IMR-90 (cell line): ENCODE data around the gene KCNMA1. TPM values are rescaled to one million over a fixed set of nuclear protein-coding genes. Genes with fewer than 3 reads are reported as not detected.

Source experiments
- ATAC-seq: fragments of 200-7000 bp; cut with Tn5 transposase; 2 replicates; pipeline ENCODE4 v1.9.1; 2020; ENCODE audit warnings: low read depth, mild to moderate bottlenecking, moderate library complexity
- BruUV-seq: library from RNA; stranded (reverse); fragments of 400-500 nt; replicated peaks from 2 replicates; lab custom pipeline; 2021; lab: Mats Ljungman, UMichigan
- CTCF ChIA-PET: fragments of 300-600 bp; formaldehyde crosslinking; extraction: SDS; loops from one replicate; lab custom pipeline; 2021; ENCODE audit warnings: antibody characterized with exemption; lab: Yijun Ruan, JAX
- POLR2A ChIA-PET: fragments of 300-600 bp; sonication (Branson Sonifier 250); formaldehyde crosslinking; loops from one replicate; lab custom pipeline; 2022; ENCODE audit warnings: antibody characterized with exemption; ENCODE audit not compliant: unreplicated experiment; lab: Charles Lee
- DNase-seq: peaks from one replicate; pipeline ENCODE4 v3.0.0; 2013
- H2AFZ ChIP-seq: replicated peaks from 2 replicates; pipeline ENCODE3; 2013; ENCODE audit warnings: low read length, mild to moderate bottlenecking; ENCODE audit not compliant: poor library complexity
- H2AK5ac ChIP-seq: 2 replicates; pipeline ENCODE4 v1.6.1; 2013; ENCODE audit warnings: low read depth, low read length, inconsistent platforms
- H2AK9ac ChIP-seq: replicated peaks from 2 replicates; pipeline ENCODE3; 2013; ENCODE audit warnings: mild to moderate bottlenecking, low read depth, low read length, moderate library complexity; ENCODE audit not compliant: poor library complexity
- H2BK120ac ChIP-seq: 2 replicates; pipeline ENCODE4 v1.6.1; 2013; ENCODE audit warnings: low read depth, low read length, inconsistent platforms
- H2BK15ac ChIP-seq: 3 replicates; pipeline ENCODE4 v1.6.1; 2013; ENCODE audit warnings: low read depth, low read length, inconsistent platforms
- H2BK20ac ChIP-seq: 2 replicates; pipeline ENCODE4 v1.6.1; 2013; ENCODE audit warnings: low read depth, mild to moderate bottlenecking, inconsistent platforms, low read length, moderate library complexity
- H2BK5ac ChIP-seq: 2 replicates; pipeline ENCODE4 v1.6.1; 2013; ENCODE audit warnings: mild to moderate bottlenecking, low read depth, low read length, inconsistent platforms; ENCODE audit not compliant: poor library complexity, severe bottlenecking
- H3K14ac ChIP-seq: replicated peaks from 2 replicates; pipeline ENCODE4 v1.6.1; 2013; ENCODE audit warnings: low read depth, low read length, inconsistent platforms
- H3K18ac ChIP-seq: 2 replicates; pipeline ENCODE4 v1.6.1; 2013; ENCODE audit warnings: low read depth, low read length, control low read depth
- H3K23ac ChIP-seq: 2 replicates; pipeline ENCODE4 v1.6.1; 2013; ENCODE audit warnings: low read depth, low read length, inconsistent platforms
- H3K27ac ChIP-seq: 2 replicates; pipeline ENCODE4 v1.5.1; 2013; ENCODE audit warnings: mild to moderate bottlenecking, control low read depth, low read length; ENCODE audit not compliant: insufficient read depth
- H3K27me3 ChIP-seq: 2 replicates; pipeline ENCODE4 v1.6.1; 2013; ENCODE audit warnings: low read length; ENCODE audit not compliant: control insufficient read depth, insufficient read depth
- H3K36me3 ChIP-seq: 2 replicates; pipeline ENCODE4 v1.6.1; 2013; ENCODE audit warnings: low read length, mixed read lengths; ENCODE audit not compliant: control insufficient read depth, insufficient read depth
- H3K4ac ChIP-seq: 2 replicates; pipeline ENCODE4 v1.6.1; 2013; ENCODE audit warnings: low read depth, low read length, inconsistent platforms
- H3K4me1 ChIP-seq: 2 replicates; pipeline ENCODE4 v1.6.1; 2013; ENCODE audit warnings: low read length, mixed read lengths; ENCODE audit not compliant: control insufficient read depth, insufficient read depth
- H3K4me2 ChIP-seq: 2 replicates; pipeline ENCODE4 v1.6.1; 2013; ENCODE audit warnings: low read depth, mild to moderate bottlenecking, control low read depth, low read length, moderate library complexity
- H3K4me3 ChIP-seq: 2 replicates; pipeline ENCODE4 v1.5.1; 2013; ENCODE audit warnings: low read depth, mild to moderate bottlenecking, control low read depth, low read length, moderate library complexity; ENCODE audit not compliant: insufficient read depth
- H3K56ac ChIP-seq: 2 replicates; pipeline ENCODE4 v1.6.1; 2013; ENCODE audit warnings: low read length, inconsistent platforms; ENCODE audit not compliant: insufficient read depth; ENCODE audit errors: extremely low read depth
- H3K79me1 ChIP-seq, 2 experiments: 2 replicates each; pipeline ENCODE4 v1.6.1; 2013; ENCODE audit warnings: low read length in 2 of 2, inconsistent platforms in 1 of 2, low read depth in 1 of 2
- H3K9ac ChIP-seq: 2 replicates; pipeline ENCODE4 v1.6.1; 2013; ENCODE audit warnings: low read depth, low read length, control low read depth
- H3K9me1 ChIP-seq: 2 replicates; pipeline ENCODE4 v1.6.1; 2013; ENCODE audit warnings: low read length, inconsistent platforms; ENCODE audit not compliant: insufficient read depth
- H3K9me3 ChIP-seq: 2 replicates; pipeline ENCODE4 v1.6.1; 2013; ENCODE audit warnings: low read length; ENCODE audit not compliant: control insufficient read depth, insufficient read depth
- H4K20me1 ChIP-seq: 2 replicates; pipeline ENCODE4 v1.6.1; 2013; ENCODE audit warnings: low read length, inconsistent platforms; ENCODE audit not compliant: insufficient read depth
- H4K5ac ChIP-seq: 2 replicates; pipeline ENCODE4 v1.6.1; 2013; ENCODE audit warnings: mild to moderate bottlenecking, low read depth, low read length, control low read depth
- H4K8ac ChIP-seq, 2 experiments: 2 replicates each; pipeline ENCODE4 v1.6.1; 2013; ENCODE audit warnings: low read depth in 2 of 2, low read length in 2 of 2, control low read depth in 1 of 2, inconsistent platforms in 1 of 2
- H4K91ac ChIP-seq: 2 replicates; pipeline ENCODE4 v1.6.1; 2013; ENCODE audit warnings: low read depth, low read length, inconsistent platforms; ENCODE audit not compliant: insufficient read depth
- BHLHE40 ChIP-seq: fragments of 150-350 bp; IDR thresholded peaks from 2 replicates; pipeline ENCODE4 v1.6.1; 2016; ENCODE audit warnings: mild to moderate bottlenecking, low read depth, low read length
- CEBPB ChIP-seq: IDR thresholded peaks from 2 replicates; pipeline ENCODE4 v1.6.1; 2012; ENCODE audit warnings: low read depth, low read length, improper control_type of control experiment
- CHD1 ChIP-seq: IDR thresholded peaks from 2 replicates; pipeline ENCODE4 v1.6.1; 2012; ENCODE audit warnings: low read depth, low read length, improper control_type of control experiment
- CTCF ChIP-seq: conservative IDR thresholded peaks from 2 replicates; pipeline ENCODE4 v1.5.1; 2012; ENCODE audit warnings: mild to moderate bottlenecking, low read depth, low read length, improper control_type of control experiment
- ELK1 ChIP-seq: fragments of 150-350 bp; IDR thresholded peaks from 2 replicates; pipeline ENCODE4 v1.6.1; 2016; ENCODE audit warnings: low read depth, mild to moderate bottlenecking, low read length, moderate library complexity, borderline replicate concordance
- FOS ChIP-seq: fragments of 150-350 bp; IDR thresholded peaks from 2 replicates; pipeline ENCODE4 v1.6.1; 2016; ENCODE audit warnings: low read depth, low read length
- MAFK ChIP-seq: IDR thresholded peaks from 2 replicates; pipeline ENCODE4 v1.6.1; 2012; ENCODE audit warnings: low read depth, low read length, improper control_type of control experiment
- MAZ ChIP-seq: IDR thresholded peaks from 2 replicates; pipeline ENCODE4 v1.6.1; 2012; ENCODE audit warnings: low read depth, mild to moderate bottlenecking, low read length, improper control_type of control experiment, moderate library complexity, borderline replicate concordance
- MXI1 ChIP-seq: IDR thresholded peaks from 2 replicates; pipeline ENCODE4 v1.6.1; 2012; ENCODE audit warnings: low read depth, mild to moderate bottlenecking, low read length, moderate library complexity, borderline replicate concordance
- NFE2L2 ChIP-seq: fragments of 150-350 bp; IDR thresholded peaks from 2 replicates; pipeline ENCODE4 v1.6.1; 2016; ENCODE audit warnings: low read depth, mild to moderate bottlenecking, low read length
- POLR2A ChIP-seq: IDR thresholded peaks from 2 replicates; pipeline ENCODE4 v1.6.1; 2012; ENCODE audit warnings: mild to moderate bottlenecking, low read depth, low read length
- RAD21 ChIP-seq: IDR thresholded peaks from 2 replicates; pipeline ENCODE4 v1.6.1; 2012; ENCODE audit warnings: low read length, improper control_type of control experiment
- RCOR1 ChIP-seq: IDR thresholded peaks from 2 replicates; pipeline ENCODE4 v1.6.1; 2012; ENCODE audit warnings: mild to moderate bottlenecking, low read length, improper control_type of control experiment; ENCODE audit not compliant: insufficient replicate concordance
- RFX5 ChIP-seq: IDR thresholded peaks from 2 replicates; pipeline ENCODE4 v1.8.0; 2012; ENCODE audit warnings: low read depth, mild to moderate bottlenecking, low read length, moderate library complexity
- SMC3 ChIP-seq: fragments of 150-350 bp; IDR thresholded peaks from 2 replicates; pipeline ENCODE4 v1.6.1; 2016; ENCODE audit warnings: low read depth, mild to moderate bottlenecking, antibody characterized with exemption, low read length, moderate library complexity
- USF2 ChIP-seq: fragments of 150-350 bp; IDR thresholded peaks from 2 replicates; pipeline ENCODE4 v1.6.1; 2017; ENCODE audit warnings: mild to moderate bottlenecking, antibody characterized with exemption, low read length, low read depth
- WGBS, 2 experiments: methylation state at CpG; one replicate each; pipeline versions ENCODE4 v1.1.5 to v1.1.7; 2013; ENCODE audit warnings: missing lambda C conversion rate in 2 of 2; ENCODE audit not compliant: insufficient read length in 1 of 2; ENCODE audit errors: extremely low coverage in 2 of 2; 5-methylcytosine and 5-hydroxymethylcytosine counted together
- dilution Hi-C: fragments of 300-500 bp; cut with HindIII; formaldehyde crosslinking; loops from one replicate; pipeline ENCODE4 v1.14.3; 2018; ENCODE audit warnings: low sequenced_read_pairs; ENCODE audit not compliant: unreplicated experiment
- in situ Hi-C: fragments of 300-500 bp; cut with MboI; formaldehyde crosslinking; loops from 3 replicates; pipeline ENCODE4 v1.14.3; 2019; ENCODE audit warnings: low sequenced_read_pairs, inconsistent platforms, mixed read lengths
- intact Hi-C: fragments of 100-400 bp; cut with micrococcal nuclease; formaldehyde crosslinking; loops from 2 replicates; pipeline ENCODE4 v1.10.0; 2022
- polyA plus RNA-seq, 3 experiments: library from polyadenylated mRNA; depleted of rRNA; stranded (reverse); fragments of >200 nt; gene quantifications; 2 replicates each; pipeline ENCODE4 v1.2.3, GENCODE V29; 2012; ENCODE audit warnings: low replicate concordance in 1 of 3
- total RNA-seq: library from RNA; depleted of rRNA; stranded (reverse); fragments of >200 nt; gene quantifications from 2 replicates; pipeline ENCODE4 v1.2.3, GENCODE V29; 2012

The KCNMA1 gene
- total and polyA plus RNA-seq, 2 of the 4 experiments (the other 2 are of a cell fraction) = 25.6 to 29.6 TPM

- no peak overlapping the region for H3K56ac ChIP-seq
- H2AK9ac ChIP-seq = no peak overlapping the region
- no TSS peak for BruUV-seq
- H3K4ac ChIP-seq = no peak overlapping the region
- no peak overlapping the region for H3K23ac ChIP-seq
- H3K27ac ChIP-seq = no peak overlapping the region
- H3K4me1 ChIP-seq = no peaks in the 10 kb centered on the region
- no peak overlapping the region for H2AK5ac ChIP-seq
- H2AFZ ChIP-seq = peak overlapping the region; percentile 44
- H3K79me1 ChIP-seq = no peaks in the 10 kb centered on the region
- dilution Hi-C loops (no loop called here), in situ Hi-C loops (no loop called here), intact Hi-C loops (no loop called here)
- H3K27me3 ChIP-seq = no peaks in the 10 kb centered on the region
- H4K8ac ChIP-seq = no peak overlapping the region
- DNase-seq (no peak), ATAC-seq (no peak)
- TF ChIP-seq MAZ = no peak
- TF ChIP-seq CHD1 = no peak
- TF ChIP-seq USF2 = no peak
- TF ChIP-seq CTCF = no peak
- no peak for TF ChIP-seq FOS
- no peak for TF ChIP-seq RCOR1
- TF ChIP-seq NFE2L2 = no peak
- TF ChIP-seq RFX5 = no peak
- no peak for TF ChIP-seq BHLHE40
- TF ChIP-seq CEBPB = no peak
- no peak for TF ChIP-seq ELK1
- no peak for TF ChIP-seq RAD21
- TF ChIP-seq MXI1 = no peak
- TF ChIP-seq SMC3 = no peak
- no peak for TF ChIP-seq POLR2A
- TF ChIP-seq MAFK = no peak
- no peak overlapping the region for H3K14ac ChIP-seq
- CTCF ChIA-PET = no interaction called here
- H3K36me3 ChIP-seq = no peaks in the 10 kb centered on the region
- no peak overlapping the region for H3K4me3 ChIP-seq
- H2BK20ac ChIP-seq = no peak overlapping the region
- 0 out of 2 replicates have a peak, but pooled peaks cover 4% of the 10 kb centered on the region for H3K9me1 ChIP-seq
- POLR2A ChIA-PET = no interaction called here
- H4K91ac ChIP-seq = no peak overlapping the region
- no peaks in the 10 kb centered on the region for H3K9me3 ChIP-seq
- no peak overlapping the region for H2BK15ac ChIP-seq
- no peak overlapping the region for H3K18ac ChIP-seq
- 93% methylated on average over 3 of the region's 7 CpGs; no CpG with 5 or more reads in 1 of the 2 experiments for WGBS, 2 experiments
- no peaks in the 10 kb centered on the region for H4K20me1 ChIP-seq
- H3K9ac ChIP-seq = no peak overlapping the region
- H2BK5ac ChIP-seq = no peak overlapping the region
- no peak overlapping the region for H2BK120ac ChIP-seq
- no peak overlapping the region for H4K5ac ChIP-seq
- H3K4me2 ChIP-seq = no peak overlapping the region
These were observed 192.1 kb downstream of the KCNMA1 start for GRCh38 chr10:77445547-77445946.
